Pancreas (tissue), 10 donors: ENCODE results near the gene CAPN5. TPM values are rescaled to one million over a fixed set of nuclear protein-coding genes. Genes with fewer than 3 reads are reported as not detected.

ENCODE experiments used
- ATAC-seq, 4 donors: fragments of 200-7000 bp; cut with Tn5 transposase; one replicate each; pipeline versions ENCODE4 v1.8.0 to v1.9.1; 2020; ENCODE audit warnings: mild to moderate bottlenecking in 4 of 4, moderate library complexity in 4 of 4
- DNase-seq, 6 donors: peaks; one replicate each; pipeline ENCODE4 v3.0.0-alpha.2; 2020
- FAIRE-seq: peaks from 2 replicates; lab custom pipeline; 2012; peaks lifted over from hg19 to GRCh38; lab: Jason Lieb, UNC
- H3K27ac ChIP-seq, 4 donors: fragments of 200-600 bp; sonication (generic); 1 replicate in 3 of 4; 2 replicates in 1 of 4; pipeline versions ENCODE4 v1.5.0 to v1.8.0; 2020
- H3K27me3 ChIP-seq, 4 donors: fragments of 200-600 bp; one replicate each; pipeline ENCODE4 v1.8.0; 2021
- H3K36me3 ChIP-seq, 3 donors: fragments of 200-600 bp; sonication (generic) in 1 of 3; one replicate each; pipeline versions ENCODE4 v1.5.0 to v1.8.0; 2020 to 2021
- H3K4me1 ChIP-seq, 3 donors: fragments of 200-600 bp; one replicate each; pipeline ENCODE4 v1.8.0; 2021
- H3K4me3 ChIP-seq, 4 donors: fragments of 200-600 bp; sonication (generic) in 2 of 4; one replicate each; pipeline versions ENCODE4 v1.5.0 to v1.8.0; 2020 to 2021
- H3K9me3 ChIP-seq, 4 donors: fragments of 200-600 bp; one replicate each; pipeline ENCODE4 v1.8.0; 2021
- CTCF ChIP-seq, 4 donors: fragments of 200-600 bp; sonication (generic) in 3 of 4; IDR thresholded peaks; one replicate each; pipeline versions ENCODE4 v1.5.0 to v1.8.0; 2021; ENCODE audit warnings: antibody characterized with exemption in 4 of 4
- WGBS, 2 donors: extraction: QIAGEN DNeasy Blood & Tissue Kit; methylation state at CpG; one replicate each; pipeline ENCODE4 v1.1.7; 2013; 5-methylcytosine and 5-hydroxymethylcytosine counted together
- intact Hi-C, 3 donors: fragments of 100-400 bp; cut with DNase I; formaldehyde crosslinking; loops; one replicate each; pipeline versions ENCODE4 v1.11.1 to v1.14.2; 2022
- polyA plus RNA-seq, 2 donors: library from polyadenylated mRNA; stranded (reverse); fragments of 200-250 nt; gene quantifications; one replicate each; pipeline ENCODE4 v1.2.3, GENCODE V29; 2013
- total RNA-seq, 6 donors: library from RNA; stranded (reverse); fragmentation: NEBNext Ultra II Directional in 4 of 6; extraction: Animal tissue kit (Norgen Biotek cat#: 25700) in 4 of 6; gene quantifications; one replicate each; pipeline versions ENCODE4 v1.2.1 to v1.2.4, GENCODE V29; 2021 to 2023
- donor health status: healthy with polysubstance abuse.
- donor health status: DM: no; HTN: no; CAD: no; lungs with moderate emphysema.
- donor health status: DM: no; HTN: no; CAD: no.
- donor health status: control.
- donor health status: control.
- donor health status: Bipolar disorder and iron deficiency.
- donor health status: DM: yes; HTN: yes; CAD: no.
- donor health status: DM: no; HTN: no; CAD: no.
- donor health status: DM: no; HTN: no; CAD: no.
- donor health status: DM: yes; HTN: yes; CAD: no.

Gene CAPN5
- total and polyA plus RNA-seq, 8 donors: 3.3 to 11.0 (median 6.1) TPM

- H3K4me3 ChIP-seq: no peak overlapping the region
- H3K36me3 ChIP-seq: no peaks in the 10 kb centered on the region
- ATAC-seq (no peak), FAIRE-seq (no peak), DNase-seq (no peak)
- H3K27me3 ChIP-seq: no peaks in the 10 kb centered on the region
- H3K4me1 ChIP-seq: no peaks in the 10 kb centered on the region
- no peak for TF ChIP-seq CTCF (IDR thresholded peaks at IDR 0.05)
- no peak overlapping the region for H3K27ac ChIP-seq
- H3K9me3 ChIP-seq: no peaks in the 10 kb centered on the region
- intact Hi-C loops: loop anchor here in 2 of 3 donors (5.0 kb wide), 2 partner anchors 35 to 40 kb away; no protein-coding TSS in a partner anchor
- 79 to 82% methylated on average over 7 of the region's 7 CpGs for WGBS, 2 donors
Observed at GRCh38 chr11:77052518-77052917, 14.3 kb upstream of the CAPN5 start.

DNA sequence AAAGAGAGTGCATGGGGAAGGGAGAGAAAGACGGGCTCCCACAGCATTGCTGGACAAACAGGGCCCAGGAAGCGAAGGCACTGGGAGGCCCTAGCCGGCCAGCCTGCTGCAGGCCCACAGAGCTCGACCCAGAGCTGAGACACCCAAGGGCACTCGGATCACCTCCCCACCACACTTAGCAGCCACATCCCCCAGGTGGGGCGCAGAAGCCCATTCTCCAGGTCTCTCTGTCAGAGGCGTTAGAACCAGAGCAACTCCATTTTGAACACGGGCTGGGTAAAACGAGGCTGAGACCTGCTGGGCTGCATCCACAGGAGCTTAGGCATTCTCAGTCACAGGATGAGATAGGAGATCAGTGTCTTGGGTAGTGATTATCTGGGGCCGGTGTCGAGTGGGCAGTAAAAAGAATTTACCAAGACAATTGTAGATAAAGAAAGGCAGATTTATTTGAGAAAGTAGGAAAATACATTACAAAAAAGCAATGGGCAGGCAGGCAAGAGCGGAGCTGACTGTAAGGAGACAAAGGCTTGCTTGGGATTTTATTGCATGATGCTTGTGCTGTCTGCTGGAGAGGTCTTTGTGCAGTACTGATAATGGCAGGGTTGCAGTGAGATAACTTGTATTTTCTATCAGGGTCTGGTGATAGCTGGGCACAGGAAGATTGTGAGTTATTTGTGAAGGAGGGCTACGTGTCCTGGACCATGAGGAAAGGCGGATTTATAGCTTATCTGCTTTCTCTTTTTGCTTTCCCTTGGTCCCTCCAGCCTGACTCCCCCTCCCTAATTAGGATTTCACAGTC is 13.4 kb upstream of the CAPN5 start:
- Histone ChIP-seq H3K36me3 (no peaks in the 10 kb centered on the region), H3K27ac (no peak overlapping the region), H3K4me3 (no peak overlapping the region), H3K9me3 (no peaks in the 10 kb centered on the region), H3K27me3 (no peaks in the 10 kb centered on the region), H3K4me1 (no peaks in the 10 kb centered on the region)
- no peak for ATAC-seq
- TF ChIP-seq CTCF (IDR thresholded peaks at IDR 0.05): no peak
- WGBS, 2 donors: 88 to 92% methylated on average over 14 of the region's 14 CpGs
- no peak for FAIRE-seq
- intact Hi-C loops: loop anchor here in 2 of 3 donors (5.0 kb wide), 2 partner anchors 34 to 39 kb away; no protein-coding TSS in a partner anchor
- DNase-seq: no peak

DNA sequence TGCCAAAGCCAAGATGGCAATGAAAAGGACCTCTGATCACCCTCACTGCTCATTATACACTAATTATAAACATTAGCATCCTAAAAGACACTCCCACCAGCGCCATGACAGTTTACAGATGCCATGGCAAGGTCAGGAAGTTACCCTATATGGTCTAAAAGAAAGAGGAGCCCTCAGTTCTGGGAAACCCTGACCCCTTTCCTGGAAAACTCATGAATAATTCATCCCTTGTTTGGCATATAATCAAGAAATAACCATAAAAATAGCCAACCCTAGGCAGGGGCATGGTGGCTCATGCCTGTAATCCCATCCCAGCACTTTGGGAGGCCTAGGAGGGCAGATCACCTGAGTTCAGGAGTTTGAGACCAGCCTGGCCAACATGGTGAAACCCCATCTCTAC is 12.7 kb upstream of the CAPN5 start:
- Histone ChIP-seq H3K9me3 (no peaks in the 10 kb centered on the region), H3K4me3 (no peak overlapping the region), H3K4me1 (no peaks in the 10 kb centered on the region), H3K27me3 (no peaks in the 10 kb centered on the region), H3K27ac (no peak overlapping the region), H3K36me3 (no peaks in the 10 kb centered on the region)
- FAIRE-seq: no peak
- no peak for TF ChIP-seq CTCF (IDR thresholded peaks at IDR 0.05)
- ATAC-seq: no peak
- intact Hi-C loops: loop anchor here in 2 of 3 donors (5.0 kb wide), 2 partner anchors 33 to 38 kb away; no protein-coding TSS in a partner anchor
- DNase-seq: no peak
- 86% methylated on average over 1 of the region's 1 CpG for WGBS, 2 donors

GRCh38 chr11:77055101-77055561 is 11.6 kb upstream of the CAPN5 start:
- Histone ChIP-seq H3K4me1 (no peaks in the 10 kb centered on the region), H3K36me3 (no peaks in the 10 kb centered on the region), H3K9me3 (no peaks in the 10 kb centered on the region), H3K4me3 (no peak overlapping the region), H3K27ac (no peak overlapping the region), H3K27me3 (no peaks in the 10 kb centered on the region)
- ATAC-seq (peak in 2 of 4 donors; percentile 35), DNase-seq (peak in 1 of 6 donors; percentile 3), FAIRE-seq (no peak)
- no peak for TF ChIP-seq CTCF (IDR thresholded peaks at IDR 0.05)
- intact Hi-C loops: no loop called here
- WGBS, 2 donors: 32 to 53% methylated on average over 2 of the region's 2 CpGs

DNA sequence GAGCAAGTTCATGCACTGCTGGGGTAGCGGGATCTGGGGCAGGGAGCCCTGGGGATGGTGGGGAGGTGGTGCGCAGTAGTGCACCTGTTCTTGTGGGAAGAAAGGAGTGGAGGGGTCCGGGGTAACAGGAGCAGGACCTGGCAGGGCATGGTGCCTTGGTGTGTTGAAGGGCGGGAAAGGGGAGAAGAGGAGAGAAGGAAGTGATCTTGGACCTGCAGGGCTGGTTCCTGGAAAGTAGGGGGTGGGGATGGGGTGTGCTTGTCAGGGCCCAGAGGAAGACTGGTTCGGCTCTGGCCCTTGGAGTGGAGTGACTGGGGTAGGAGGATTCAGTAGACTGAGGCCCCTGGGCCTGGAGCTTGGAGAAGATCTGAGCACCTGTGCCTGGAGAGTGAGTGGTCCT is 10.9 kb upstream of the CAPN5 start:
- ATAC-seq (no peak), DNase-seq (no peak), FAIRE-seq (no peak)
- Histone ChIP-seq H3K4me3 (no peak overlapping the region), H3K9me3 (no peaks in the 10 kb centered on the region), H3K36me3 (no peaks in the 10 kb centered on the region), H3K27me3 (no peaks in the 10 kb centered on the region), H3K27ac (no peak overlapping the region), H3K4me1 (peaks cover 0 to 5% (median 0%) of the 10 kb centered on the region in 3 donors)
- WGBS, 2 donors: 92 to 100% methylated on average over 5 of the region's 5 CpGs
- intact Hi-C loops: no loop called here
- TF ChIP-seq CTCF (IDR thresholded peaks at IDR 0.05): no peak
